ENCODE data around the gene DYSF. TPM values are rescaled to one million over a fixed set of nuclear protein-coding genes. Genes with fewer than 3 reads are reported as not detected.

Gene DYSF
- polyA plus RNA-seq, 1 donor (not counting 4 experiments of a cell fraction or from before 2014, with no cell fraction given), result 8.2 TPM

GRCh38 chr2:71665168-71666093 lies 212.1 kb downstream of the DYSF start:
- dilution Hi-C loops (cut with MboI; ENCODE audit: extremely low pct_ligation_motif_present, low sequenced_read_pairs), result no loop called here
- no peaks in the 10 kb centered on the region for H3K9me3 ChIP-seq (ENCODE audit: control insufficient read depth, low read depth, low read length)
- no peaks in the 10 kb centered on the region for H3K36me3 ChIP-seq (ENCODE audit: control insufficient read depth in 2 of 2, extremely low read depth in 1 of 2, insufficient read depth in 2 of 2, low read length in 2 of 2)
- H3K4me2 ChIP-seq (ENCODE audit: control insufficient read depth, extremely low read depth, insufficient read depth, low read depth, low read length), result no peak overlapping the region
- no peaks in the 10 kb centered on the region for H3K27me3 ChIP-seq (ENCODE audit: control insufficient read depth, extremely low read depth, insufficient read depth, low read length)
- H3K9ac ChIP-seq (ENCODE audit: control insufficient read depth, extremely low read depth, insufficient read depth, low read length), result no peak overlapping the region
- H2AFZ ChIP-seq (ENCODE audit: control insufficient read depth, low read length), result no peak overlapping the region
- FAIRE-seq (no peak), DNase-seq (ENCODE audit: low read depth, low spot score) (no peak)
- H3K79me2 ChIP-seq (ENCODE audit: control insufficient read depth, insufficient read depth, low read length), result no peaks in the 10 kb centered on the region
- no peaks in the 10 kb centered on the region for H4K20me1 ChIP-seq (ENCODE audit: control insufficient read depth, extremely low read depth, insufficient read depth, low read length)
- H3K9me1 ChIP-seq (ENCODE audit: control insufficient read depth, extremely low read depth, insufficient read depth, low read length), result no peaks in the 10 kb centered on the region
- H3K4me3 ChIP-seq (ENCODE audit: control insufficient read depth in 2 of 3, extremely low read depth in 1 of 3, insufficient read depth in 2 of 3, low read depth in 1 of 3, low read length in 3 of 3), result no peak overlapping the region
- TF ChIP-seq CTCF (optimal IDR thresholded peaks at IDR 0.05 in 1 of 3, IDR thresholded peaks at IDR 0.05 in 1 of 3, conservative IDR thresholded peaks at IDR 0.05 in 1 of 3; ENCODE audit: extremely low read depth in 1 of 3, insufficient read depth in 2 of 3, low read length in 3 of 3) (no peak), EZH2 (IDR thresholded peaks at IDR 0.05; ENCODE audit: low read length) (no peak)
- H3K27ac ChIP-seq (ENCODE audit: control insufficient read depth, insufficient read depth, low read length), result no peak overlapping the region
- no peaks in the 10 kb centered on the region for H3K4me1 ChIP-seq (ENCODE audit: control insufficient read depth, extremely low read depth, insufficient read depth, low read length)

- no peak overlapping the region for H3K27ac ChIP-seq (ENCODE audit: control insufficient read depth, insufficient read depth, low read length)
- TF ChIP-seq CTCF (optimal IDR thresholded peaks at IDR 0.05 in 1 of 3, IDR thresholded peaks at IDR 0.05 in 1 of 3, conservative IDR thresholded peaks at IDR 0.05 in 1 of 3; ENCODE audit: extremely low read depth in 1 of 3, insufficient read depth in 2 of 3, low read length in 3 of 3) (no peak), EZH2 (IDR thresholded peaks at IDR 0.05; ENCODE audit: low read length) (no peak)
- H3K79me2 ChIP-seq (ENCODE audit: control insufficient read depth, insufficient read depth, low read length), result no peaks in the 10 kb centered on the region
- DNase-seq (ENCODE audit: low read depth, low spot score) (no peak), FAIRE-seq (no peak)
- no peaks in the 10 kb centered on the region for H3K9me3 ChIP-seq (ENCODE audit: control insufficient read depth, low read depth, low read length)
- no peaks in the 10 kb centered on the region for H4K20me1 ChIP-seq (ENCODE audit: control insufficient read depth, extremely low read depth, insufficient read depth, low read length)
- H3K4me2 ChIP-seq (ENCODE audit: control insufficient read depth, extremely low read depth, insufficient read depth, low read depth, low read length), result no peak overlapping the region
- no peaks in the 10 kb centered on the region for H3K27me3 ChIP-seq (ENCODE audit: control insufficient read depth, extremely low read depth, insufficient read depth, low read length)
- H3K9ac ChIP-seq (ENCODE audit: control insufficient read depth, extremely low read depth, insufficient read depth, low read length), result no peak overlapping the region
- H3K4me1 ChIP-seq (ENCODE audit: control insufficient read depth, extremely low read depth, insufficient read depth, low read length), result no peaks in the 10 kb centered on the region
- H2AFZ ChIP-seq (ENCODE audit: control insufficient read depth, low read length), result no peak overlapping the region
- H3K9me1 ChIP-seq (ENCODE audit: control insufficient read depth, extremely low read depth, insufficient read depth, low read length), result no peaks in the 10 kb centered on the region
- no peaks in the 10 kb centered on the region for H3K36me3 ChIP-seq (ENCODE audit: control insufficient read depth in 2 of 2, extremely low read depth in 1 of 2, insufficient read depth in 2 of 2, low read length in 2 of 2)
- no peak overlapping the region for H3K4me3 ChIP-seq (ENCODE audit: control insufficient read depth in 2 of 3, extremely low read depth in 1 of 3, insufficient read depth in 2 of 3, low read depth in 1 of 3, low read length in 3 of 3)
- dilution Hi-C loops (cut with MboI; ENCODE audit: extremely low pct_ligation_motif_present, low sequenced_read_pairs), result no loop called here
Observed at GRCh38 chr2:71666094-71666474, 212.7 kb downstream of the DYSF start.

Measured in keratinocyte (primary cell).